Panc1 (cell line): ENCODE data around the gene COL5A1. TPM values are rescaled to one million over a fixed set of nuclear protein-coding genes. Genes with fewer than 3 reads are reported as not detected.

Experiments used
- ATAC-seq: fragments of 200-7000 bp; cut with Tn5 transposase; 2 replicates; pipeline ENCODE4 v1.9.1; 2020; ENCODE audit warnings: mild to moderate bottlenecking, moderate library complexity
- BruUV-seq: library from RNA; stranded (reverse); fragments of 400-500 nt; replicated peaks from 2 replicates; lab custom pipeline; 2021; lab: Mats Ljungman, UMichigan
- CTCF ChIA-PET: fragments of 300-600 bp; sonication (Branson Sonifier 250); formaldehyde crosslinking; loops from one replicate; lab custom pipeline; 2022; ENCODE audit warnings: antibody characterized with exemption; lab: Charles Lee
- POLR2A ChIA-PET: fragments of 300-600 bp; sonication (Branson Sonifier 250); formaldehyde crosslinking; loops from one replicate; lab custom pipeline; 2022; ENCODE audit warnings: antibody characterized with exemption; lab: Charles Lee
- DNase-seq: peaks from one replicate; pipeline ENCODE4 v3.0.0-alpha.2; 2010; ENCODE audit warnings: low read depth, low spot score
- H3K27ac ChIP-seq: 2 replicates; pipeline ENCODE4 v1.5.1; 2011; ENCODE audit warnings: mild to moderate bottlenecking, low read length, inconsistent platforms
- H3K27me3 ChIP-seq: fragments of 200-500 bp; sonication (Bioruptor generic); 2 replicates; pipeline ENCODE4 v1.6.0; 2014; ENCODE audit warnings: low read length, inconsistent platforms; ENCODE audit not compliant: control insufficient read depth, insufficient read depth
- H3K36me3 ChIP-seq: fragments of 200-500 bp; sonication (Bioruptor generic); 2 replicates; pipeline ENCODE4 v1.5.1; 2014; ENCODE audit warnings: inconsistent platforms, mild to moderate bottlenecking, low read length, moderate library complexity; ENCODE audit not compliant: control insufficient read depth, insufficient read depth
- H3K4me1 ChIP-seq: 2 replicates; pipeline ENCODE4 v1.5.1; 2011; ENCODE audit warnings: inconsistent platforms, mild to moderate bottlenecking, low read length, moderate library complexity; ENCODE audit not compliant: control insufficient read depth, insufficient read depth
- H3K4me3 ChIP-seq, 2 experiments: 2 replicates each; pipeline ENCODE4 v1.5.1; 2011 to 2012; ENCODE audit warnings: low read depth in 2 of 2, low read length in 2 of 2, mild to moderate bottlenecking in 2 of 2, inconsistent platforms in 1 of 2, moderate library complexity in 1 of 2
- H3K9me3 ChIP-seq: fragments of 200-500 bp; sonication (Bioruptor generic); 2 replicates; pipeline ENCODE4 v1.5.1; 2014; ENCODE audit warnings: low read depth, mild to moderate bottlenecking, inconsistent platforms, low read length, moderate library complexity; ENCODE audit not compliant: control insufficient read depth, insufficient read depth
- CTCF ChIP-seq: fragments of 450-650 bp; IDR thresholded peaks from 2 replicates; pipeline ENCODE4 v1.5.1; 2017; ENCODE audit warnings: mild to moderate bottlenecking
- POLR2AphosphoS5 ChIP-seq: IDR thresholded peaks from 2 replicates; pipeline ENCODE4 v1.6.1; 2012; ENCODE audit warnings: mild to moderate bottlenecking, low read depth, low read length, moderate library complexity
- REST ChIP-seq, 2 experiments: IDR thresholded peaks; 2 replicates each; pipeline ENCODE4 v1.6.1; 2011 to 2012; ENCODE audit warnings: low read depth in 2 of 2, control low read depth in 1 of 2, low read length in 1 of 2, mild to moderate bottlenecking in 1 of 2, moderate library complexity in 1 of 2; ENCODE audit not compliant: insufficient read depth in 1 of 2
- SIN3A ChIP-seq: IDR thresholded peaks from 2 replicates; pipeline ENCODE4 v1.6.1; 2012; ENCODE audit warnings: low read depth, mild to moderate bottlenecking, low read length, moderate library complexity, borderline replicate concordance; ENCODE audit not compliant: insufficient read depth
- TCF7L2 ChIP-seq: IDR thresholded peaks from 2 replicates; pipeline ENCODE4 v1.6.1; 2011; ENCODE audit warnings: mild to moderate bottlenecking, low read depth, low read length, inconsistent platforms
- in situ Hi-C: cut with HindIII; loops from 2 replicates; pipeline ENCODE4 v1.10.0; 2016; ENCODE audit warnings: low sequenced_read_pairs, low pct_unique_long_range_greater_than_20kb
- intact Hi-C: fragments of 100-400 bp; cut with micrococcal nuclease; formaldehyde crosslinking; loops from one replicate; pipeline ENCODE4 v1.10.0; 2022; ENCODE audit not compliant: unreplicated experiment
- total RNA-seq: library from RNA; stranded (reverse); gene quantifications from one replicate; pipeline ENCODE4 v1.2.1, GENCODE V29; 2021; ENCODE audit not compliant: unreplicated experiment

Gene COL5A1
- total RNA-seq, 1 experiment from 2014 or later, result 5.7 TPM

- no peaks in the 10 kb centered on the region for H3K9me3 ChIP-seq
- no peak for ATAC-seq
- CTCF ChIA-PET, result interaction anchor here (1.7 kb wide), 1 partner anchor 32 kb away, joined by 3 read pairs; no protein-coding TSS in a partner anchor
- intact Hi-C loops, result no loop called here
- DNase-seq, result no peak
- in situ Hi-C loops, result no loop called here
- no peak overlapping the region for H3K27ac ChIP-seq
- POLR2A ChIA-PET, result no interaction called here
- TF ChIP-seq CTCF (no peak), TCF7L2 (no peak), REST (IDR thresholded peaks at IDR 0.05; ENCODE audit: insufficient read depth in 1 of 2, low read depth in 2 of 2, low read length in 1 of 2) (no peak), SIN3A (no peak), POLR2AphosphoS5 (no peak)
- no peak overlapping the region for H3K4me3 ChIP-seq
- peaks cover 2% of the 10 kb centered on the region; the same call in 1 of the 2 replicates for H3K27me3 ChIP-seq
- no peaks in the 10 kb centered on the region for H3K4me1 ChIP-seq
- no peaks in the 10 kb centered on the region for H3K36me3 ChIP-seq
- BruUV-seq, result no TSS peak
Measured at GRCh38 chr9:134721344-134721743, 79.7 kb downstream of the COL5A1 start.

- POLR2A ChIA-PET, result no interaction called here
- Histone ChIP-seq H3K36me3 (no peaks in the 10 kb centered on the region), H3K27me3 (peaks cover 2% of the 10 kb centered on the region; the same call in 1 of the 2 replicates), H3K4me1 (no peaks in the 10 kb centered on the region), H3K4me3 (no peak overlapping the region), H3K9me3 (no peaks in the 10 kb centered on the region), H3K27ac (no peak overlapping the region)
- in situ Hi-C loops, result no loop called here
- ATAC-seq (no peak), DNase-seq (no peak)
- CTCF ChIA-PET, result no interaction called here
- TF ChIP-seq POLR2AphosphoS5 (no peak), CTCF (no peak), TCF7L2 (no peak), REST (IDR thresholded peaks at IDR 0.05; ENCODE audit: insufficient read depth in 1 of 2, low read depth in 2 of 2, low read length in 1 of 2) (no peak), SIN3A (no peak)
- intact Hi-C loops, result no loop called here
- no TSS peak for BruUV-seq
Measured at GRCh38 chr9:134722120-134722701, 80.6 kb downstream of the COL5A1 start.
